HG03378 (cell line): Measurements from ENCODE around the gene MAN2A2.
"Not testable (repeated sequence)": the region's sequence is repeated elsewhere in the genome, so short reads cannot be mapped to it uniquely, and the experiment has no call there.

ENCODE experiments used
- ATAC-seq: cut with Tn5 transposase; IDR thresholded peaks from one replicate; pipeline ENCODE4 v1.9.1; 2021; ENCODE audit warnings: mild to moderate bottlenecking, moderate library complexity; ENCODE audit not compliant: unreplicated experiment

Gene MAN2A2

GRCh38 chr15:90915808-90916440, 12.8 kb downstream of the MAN2A2 start:
- ATAC-seq = no peak

DNA sequence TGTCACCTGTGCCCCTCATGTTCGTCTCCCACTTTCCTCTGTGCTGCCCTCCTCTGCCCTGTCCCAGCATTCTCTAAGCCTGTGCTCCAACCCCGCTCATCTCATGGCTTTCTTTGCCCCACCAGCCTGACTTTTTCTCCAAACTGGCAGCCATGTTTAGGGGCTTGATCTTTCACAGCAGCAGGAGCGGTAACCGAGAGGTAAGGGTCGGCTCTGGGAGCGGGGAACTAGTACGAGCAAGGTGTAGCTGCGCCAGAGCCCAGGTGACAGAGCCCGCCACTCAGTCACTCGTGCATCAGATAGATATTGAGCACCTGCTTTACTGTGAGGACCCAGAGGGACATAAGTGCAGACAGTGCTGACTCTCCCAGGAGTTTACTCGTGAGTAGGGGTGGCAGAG, 13.4 kb downstream of the MAN2A2 start:
- ATAC-seq = no peak

GRCh38 chr15:90917569-90917968, 14.5 kb downstream of the MAN2A2 start:
- ATAC-seq = no peak

GRCh38 chr15:90918034-90918788, 15.1 kb downstream of the MAN2A2 start:
- ATAC-seq = no peak

GRCh38 chr15:90918835-90919234, 15.7 kb downstream of the MAN2A2 start:
- ATAC-seq = no peak

DNA sequence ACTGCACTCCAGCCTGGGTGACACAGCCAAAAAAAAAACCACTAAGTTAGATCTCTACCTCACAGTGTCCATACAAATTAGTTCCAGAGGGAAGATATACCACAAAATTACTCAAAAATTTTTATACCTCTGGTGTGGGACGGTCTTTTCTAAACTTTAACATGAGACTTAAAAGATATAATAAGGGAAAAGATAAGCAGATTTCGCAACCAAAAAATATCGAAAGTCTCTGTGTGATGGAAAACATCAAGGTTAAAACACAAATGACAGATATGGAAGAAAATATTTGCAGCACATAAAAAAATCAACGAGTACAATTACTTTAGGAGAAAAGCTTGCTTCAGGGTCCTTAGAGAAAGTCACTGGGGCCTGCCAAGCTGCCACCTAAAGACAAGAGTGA, 18.8 kb downstream of the MAN2A2 start:
- no peak for ATAC-seq

DNA sequence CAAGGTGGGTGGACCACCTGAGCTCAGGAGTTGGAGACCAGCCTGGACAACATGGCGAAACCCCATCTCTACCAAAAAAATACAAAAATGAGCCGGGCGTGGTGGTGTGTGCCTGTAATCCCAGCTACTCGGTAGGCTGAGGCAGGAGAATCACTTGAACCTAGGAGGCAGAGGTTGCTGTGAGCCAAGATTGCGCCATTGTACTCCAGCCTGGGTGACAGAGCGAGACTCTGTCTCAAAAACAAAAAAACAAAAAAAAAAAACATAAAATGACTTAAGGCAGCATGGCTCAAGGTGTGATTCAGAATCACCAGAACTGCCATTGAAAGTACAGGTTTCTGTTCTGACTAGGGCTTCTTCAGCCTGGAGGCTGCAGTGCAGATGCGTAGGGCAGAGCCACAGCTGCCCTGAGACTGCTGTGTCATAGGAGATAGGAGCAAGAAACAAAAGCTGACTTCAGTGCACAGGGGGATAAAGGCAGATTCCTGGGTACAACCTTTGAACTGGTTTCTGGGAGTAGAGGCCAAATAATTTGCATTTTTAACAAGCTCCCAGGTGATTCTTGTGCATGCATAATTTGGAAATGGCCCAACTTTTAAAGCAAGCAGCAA, 19.7 kb downstream of the MAN2A2 start:
- peak; percentile 68 for ATAC-seq

GRCh38 chr15:90924375-90924774, 21.3 kb downstream of the MAN2A2 start:
- peak; percentile 69 for ATAC-seq

GRCh38 chr15:90926766-90927165, 23.7 kb downstream of the MAN2A2 start:
- not testable (repeated sequence) for ATAC-seq

- not testable (repeated sequence) for ATAC-seq
These were observed 25.0 kb downstream of the MAN2A2 start for GRCh38 chr15:90928106-90928505.

DNA sequence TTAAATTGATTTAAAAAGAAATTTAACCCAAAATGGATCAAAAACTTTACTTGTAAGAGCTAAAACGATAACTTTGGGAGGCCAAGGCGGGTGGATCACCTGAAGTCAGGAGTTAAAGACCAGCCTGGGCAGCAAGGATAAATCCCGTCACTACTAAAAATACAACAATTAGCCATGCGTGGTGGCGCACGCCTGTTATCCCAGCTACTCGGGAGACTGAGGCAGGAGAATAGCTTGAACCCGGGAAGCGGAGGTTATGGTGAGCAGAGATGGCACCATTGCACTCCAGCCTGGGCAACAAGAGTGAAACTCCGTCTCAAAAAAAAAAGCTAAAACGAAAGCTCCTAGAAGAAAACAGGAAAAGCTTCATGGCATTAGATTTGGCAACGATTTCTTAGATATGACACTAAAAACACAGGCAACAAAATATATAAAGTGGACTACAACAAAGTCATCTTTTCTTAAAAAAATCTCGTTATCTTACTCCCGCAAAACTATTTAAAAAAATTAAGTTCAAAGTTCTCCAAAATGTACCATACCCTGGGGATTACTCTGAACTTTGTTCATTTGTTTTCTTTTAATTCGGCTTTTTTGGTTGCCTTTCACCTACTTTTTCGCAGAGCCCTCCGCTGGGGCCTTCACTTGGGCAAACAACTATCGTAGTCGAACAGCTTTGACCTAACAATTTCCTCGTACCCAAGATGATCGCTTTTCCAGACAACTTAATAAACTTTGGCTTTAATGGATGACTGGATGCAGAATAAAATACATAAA, 26.3 kb downstream of the MAN2A2 start:
- ATAC-seq = no peak

GRCh38 chr15:90930861-90931574, 27.9 kb downstream of the MAN2A2 start:
- ATAC-seq = no peak

GRCh38 chr15:90931575-90931827, 28.4 kb downstream of the MAN2A2 start:
- no peak for ATAC-seq

GRCh38 chr15:90931828-90932659, 28.9 kb downstream of the MAN2A2 start, which contains the start of gene HDDC3:
Gene HDDC3 (minus strand): TSS chr15:90932549. CDS start chr15:90932540, 9 bp downstream.
- ATAC-seq = peak; percentile 52

- no peak for ATAC-seq
These were observed 29.5 kb downstream of the MAN2A2 start for GRCh38 chr15:90932660-90932991.

DNA sequence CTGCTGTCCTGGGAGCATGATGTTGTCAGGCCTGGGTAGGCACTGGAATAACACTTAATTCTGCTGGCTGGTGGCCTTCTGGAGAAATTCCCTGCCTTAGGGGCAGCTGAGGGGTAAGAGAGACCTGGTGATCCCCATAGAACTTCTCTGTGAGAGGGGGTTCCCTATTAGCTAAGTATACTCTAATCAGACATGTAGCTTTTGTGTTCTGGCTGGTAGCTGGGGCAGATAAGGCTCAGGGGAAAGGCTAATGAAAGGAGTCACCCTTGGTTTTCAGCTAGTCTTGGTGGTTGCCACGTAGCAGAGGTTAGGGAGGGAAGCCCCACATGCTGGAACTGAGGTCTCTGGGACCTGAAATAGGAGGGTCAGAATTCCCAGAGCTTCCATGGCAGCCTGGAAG, 30.2 kb downstream of the MAN2A2 start:
- ATAC-seq = no peak

DNA sequence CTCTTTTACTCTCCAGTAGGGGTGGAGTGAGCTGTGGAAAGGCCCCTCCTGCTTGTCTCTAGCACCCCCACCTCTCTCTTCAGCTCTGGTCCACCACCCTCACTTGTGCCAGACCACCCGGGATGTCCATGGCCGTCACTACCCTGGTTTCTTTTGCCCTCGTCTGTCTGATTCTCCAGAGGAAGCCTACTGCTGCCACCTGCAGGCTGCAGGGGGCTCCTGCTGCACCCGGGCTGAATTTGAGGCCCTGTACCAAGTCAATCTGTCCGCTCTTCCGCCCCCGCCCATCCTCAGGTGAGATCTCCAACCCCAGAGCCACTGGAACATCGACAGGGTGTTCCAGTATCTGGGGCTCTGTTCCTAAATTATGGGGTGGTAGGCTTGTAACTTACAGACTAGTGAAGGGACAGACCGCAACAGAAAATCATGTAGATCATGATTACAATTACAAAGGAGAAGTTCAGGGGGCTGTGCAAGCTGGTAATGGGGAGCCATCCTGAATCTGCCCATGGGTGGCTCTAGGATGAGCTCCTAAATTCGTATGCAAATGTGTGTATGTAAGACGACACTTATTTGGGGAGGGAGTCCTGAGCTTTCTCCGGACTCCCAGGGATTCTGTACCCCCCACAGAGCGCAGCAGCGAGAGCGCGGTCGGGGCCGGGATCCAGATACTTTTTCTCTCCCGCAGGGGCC, 31.3 kb downstream of the MAN2A2 start:
- peak; percentile 24 for ATAC-seq

GRCh38 chr15:90934949-90935751, 32.0 kb downstream of the MAN2A2 start, which contains the start of gene UNC45A:
Gene UNC45A (plus strand): TSS chr15:90935285. CDS start chr15:90935325, 40 bp downstream.
- peak; percentile 38 for ATAC-seq

DNA sequence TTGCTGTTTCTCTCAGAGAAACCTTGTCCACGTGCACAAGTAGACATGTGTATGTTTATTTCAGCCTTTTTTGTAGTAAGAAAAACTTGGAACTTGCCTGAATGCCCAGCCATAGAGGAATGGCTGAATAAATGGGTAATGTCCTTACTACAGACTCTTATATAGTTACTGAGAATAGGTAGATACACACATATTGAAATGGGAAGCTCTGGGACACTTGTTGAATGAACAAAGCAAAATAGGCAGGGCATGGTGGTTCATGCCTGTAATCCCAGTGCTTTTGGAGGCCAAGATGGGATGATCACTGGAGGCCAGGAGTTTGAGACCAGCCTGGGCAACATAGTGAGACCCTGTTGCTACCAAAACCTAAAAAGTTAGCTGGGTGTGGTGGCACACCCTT, 33.7 kb downstream of the MAN2A2 start:
- no peak for ATAC-seq
